Measurements from ENCODE around the gene NYNRIN. TPM values are rescaled to one million over a fixed set of nuclear protein-coding genes. Genes with fewer than 3 reads are reported as not detected.
A peak's percentile ranks its signal among the peaks of the same experiment; 100 is the strongest.

NYNRIN gene
- total and polyA plus RNA-seq, 10 of the 15 experiments (the other 5 are each of a cell fraction or from before 2014, with no cell fraction given), result under 0.01 to 0.15 (median 0.01) TPM; not detected in 5

GRCh38 chr14:24368562-24369252 lies 30.1 kb upstream of the NYNRIN start (continued):
- TF ChIP-seq, protein P1, sequence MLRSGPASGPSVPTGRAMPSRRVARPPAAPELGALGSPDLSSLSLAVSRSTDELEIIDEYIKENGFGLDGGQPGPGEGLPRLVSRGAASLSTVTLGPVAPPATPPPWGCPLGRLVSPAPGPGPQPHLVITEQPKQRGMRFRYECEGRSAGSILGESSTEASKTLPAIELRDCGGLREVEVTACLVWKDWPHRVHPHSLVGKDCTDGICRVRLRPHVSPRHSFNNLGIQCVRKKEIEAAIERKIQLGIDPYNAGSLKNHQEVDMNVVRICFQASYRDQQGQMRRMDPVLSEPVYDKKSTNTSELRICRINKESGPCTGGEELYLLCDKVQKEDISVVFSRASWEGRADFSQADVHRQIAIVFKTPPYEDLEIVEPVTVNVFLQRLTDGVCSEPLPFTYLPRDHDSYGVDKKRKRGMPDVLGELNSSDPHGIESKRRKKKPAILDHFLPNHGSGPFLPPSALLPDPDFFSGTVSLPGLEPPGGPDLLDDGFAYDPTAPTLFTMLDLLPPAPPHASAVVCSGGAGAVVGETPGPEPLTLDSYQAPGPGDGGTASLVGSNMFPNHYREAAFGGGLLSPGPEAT (IDR thresholded peaks at IDR 0.05; ENCODE audit: low read depth), result peak; percentile 40; the same call in 1 of the 2 replicates
- TF ChIP-seq SREBF1 (IDR thresholded peaks at IDR 0.05; ENCODE audit: low read length) (no peak), NKRF (conservative IDR thresholded peaks at IDR 0.05) (no peak), IRF4 (IDR thresholded peaks at IDR 0.05; ENCODE audit: low read depth, low read length) (no peak), CBX5 (IDR thresholded peaks at IDR 0.05; ENCODE audit: low read depth) (no peak), HDAC2 (IDR thresholded peaks at IDR 0.05) (no peak), STAT3 (IDR thresholded peaks at IDR 0.05; ENCODE audit: low read depth, low read length) (no peak), HDAC6 (IDR thresholded peaks at IDR 0.05; ENCODE audit: unreplicated experiment) (no peak), ZBTB11 (CRISPR knock-in tag; IDR thresholded peaks at IDR 0.05) (no peak), SMAD1 (IDR thresholded peaks at IDR 0.05; ENCODE audit: low read depth, partially characterized antibody) (no peak), MEF2A (IDR thresholded peaks at IDR 0.05; ENCODE audit: insufficient read depth, low read depth, low read length) (no peak), NR2F1 (conservative IDR thresholded peaks at IDR 0.05) (0 out of 2 replicates have a peak, but pooled peaks have one; percentile 54), NFXL1 (IDR thresholded peaks at IDR 0.05; ENCODE audit: borderline replicate concordance) (no peak), ZBTB33 (IDR thresholded peaks at IDR 0.05) (no peak), CHD2 (IDR thresholded peaks at IDR 0.05; ENCODE audit: borderline replicate concordance, low read depth, low read length) (peak; percentile 78), PBX3 (IDR thresholded peaks at IDR 0.05; ENCODE audit: insufficient replicate concordance, low read depth, low read length) (no peak), IKZF1 (conservative IDR thresholded peaks at IDR 0.05) (peak; percentile 58; the same call in 1 of the 2 replicates), HDGF (IDR thresholded peaks at IDR 0.05) (peak; percentile 87), KDM1A (IDR thresholded peaks at IDR 0.05; ENCODE audit: borderline replicate concordance) (no peak)
- TF ChIP-seq, protein P2, sequence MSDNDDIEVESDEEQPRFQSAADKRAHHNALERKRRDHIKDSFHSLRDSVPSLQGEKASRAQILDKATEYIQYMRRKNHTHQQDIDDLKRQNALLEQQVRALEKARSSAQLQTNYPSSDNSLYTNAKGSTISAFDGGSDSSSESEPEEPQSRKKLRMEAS (IDR thresholded peaks at IDR 0.05; ENCODE audit: low read depth, low read length), result no peak
